HepG2 (cell line): ENCODE measurements around the gene GUK1. TPM values are rescaled to one million over a fixed set of nuclear protein-coding genes. Genes with fewer than 3 reads are reported as not detected.

Source experiments
- DDIT3 ChIP-seq: sonication (generic); formaldehyde crosslinking; IDR thresholded peaks from 2 replicates; pipeline ENCODE4 v1.4.0; 2020; ENCODE audit warnings: mild to moderate bottlenecking, missing genetic modification reagents
- EEA1 ChIP-seq: sonication (generic); formaldehyde crosslinking; IDR thresholded peaks from 2 replicates; pipeline ENCODE4 v1.5.1; 2020; ENCODE audit warnings: mild to moderate bottlenecking, missing genetic modification reagents, borderline replicate concordance
- FOXP4 ChIP-seq: sonication (generic); formaldehyde crosslinking; IDR thresholded peaks from 2 replicates; pipeline ENCODE4 v1.4.0; 2020; ENCODE audit warnings: missing genetic modification reagents
- GTF3A ChIP-seq: sonication (generic); formaldehyde crosslinking; conservative IDR thresholded peaks from 2 replicates; pipeline ENCODE4 v1.4.0; 2020; ENCODE audit warnings: mild to moderate bottlenecking, missing genetic modification reagents
- HOXA9 ChIP-seq: sonication (generic); formaldehyde crosslinking; IDR thresholded peaks from 2 replicates; pipeline ENCODE4 v1.8.1; 2022; ENCODE audit warnings: missing genetic modification reagents, mild to moderate bottlenecking, moderate library complexity, borderline replicate concordance
- KLF9 ChIP-seq: IDR thresholded peaks from 2 replicates; pipeline ENCODE4 v1.6.1; 2016; ENCODE audit warnings: low read depth
- MAFF ChIP-seq: IDR thresholded peaks from 2 replicates; pipeline ENCODE4 v1.6.1; 2011; ENCODE audit warnings: low read depth, low read length, improper control_type of control experiment
- MLXIP ChIP-seq: sonication (generic); formaldehyde crosslinking; IDR thresholded peaks from 2 replicates; pipeline ENCODE4 v1.9.0; 2021; ENCODE audit warnings: missing genetic modification reagents, borderline replicate concordance
- NPAS2 ChIP-seq: sonication (generic); formaldehyde crosslinking; IDR thresholded peaks from 2 replicates; pipeline ENCODE4 v1.8.0; 2022; ENCODE audit warnings: mild to moderate bottlenecking, missing genetic modification reagents, borderline replicate concordance
- PHF5A ChIP-seq: IDR thresholded peaks from one replicate; pipeline ENCODE4 v1.6.1; 2018; ENCODE audit warnings: low read depth, missing genetic modification reagents; ENCODE audit not compliant: unreplicated experiment
- RXRB ChIP-seq: IDR thresholded peaks from 2 replicates; pipeline ENCODE4 v1.6.1; 2016; ENCODE audit warnings: borderline replicate concordance, missing genetic modification reagents, missing compliant biosample characterization
- SRSF4 ChIP-seq: fragments of 200-400 bp; formaldehyde crosslinking; IDR thresholded peaks from one replicate; pipeline ENCODE4 v1.6.1; 2018; ENCODE audit warnings: mild to moderate bottlenecking, low read depth, low read length, moderate library complexity; ENCODE audit not compliant: poor library complexity, severe bottlenecking
- YEATS4 ChIP-seq: sonication (generic); formaldehyde crosslinking; IDR thresholded peaks from 2 replicates; pipeline ENCODE4 v1.4.0; 2020; ENCODE audit warnings: missing genetic modification reagents, borderline replicate concordance
- ZNF225 ChIP-seq: sonication (generic); formaldehyde crosslinking; IDR thresholded peaks from 2 replicates; pipeline ENCODE4 v1.4.0; 2020; ENCODE audit warnings: mild to moderate bottlenecking, missing genetic modification reagents
- ZNF337 ChIP-seq: sonication (generic); formaldehyde crosslinking; IDR thresholded peaks from 2 replicates; pipeline ENCODE4 v1.5.1; 2020; ENCODE audit warnings: missing genetic modification reagents, low read depth, mild to moderate bottlenecking, borderline replicate concordance
- ZNF496 ChIP-seq: sonication (generic); formaldehyde crosslinking; IDR thresholded peaks from 2 replicates; pipeline ENCODE4 v1.8.1; 2023; ENCODE audit warnings: mild to moderate bottlenecking, moderate library complexity, missing genetic modification reagents; ENCODE audit not compliant: insufficient replicate concordance
- ZNF672 ChIP-seq: sonication (generic); formaldehyde crosslinking; IDR thresholded peaks from 2 replicates; pipeline ENCODE4 v1.8.1; 2022; ENCODE audit warnings: missing genetic modification reagents
- ZNF770 ChIP-seq: sonication (generic); formaldehyde crosslinking; IDR thresholded peaks from 2 replicates; pipeline ENCODE4 v1.5.0; 2020; ENCODE audit warnings: mild to moderate bottlenecking, missing genetic modification reagents
- ZNF776 ChIP-seq: sonication (generic); formaldehyde crosslinking; IDR thresholded peaks from 2 replicates; pipeline ENCODE4 v1.4.0; 2020; ENCODE audit warnings: mild to moderate bottlenecking, missing genetic modification reagents
- ZNF782 ChIP-seq: sonication (generic); formaldehyde crosslinking; IDR thresholded peaks from 2 replicates; pipeline ENCODE4 v1.4.0; 2020; ENCODE audit warnings: missing genetic modification reagents, mild to moderate bottlenecking, borderline replicate concordance
- ZNF790 ChIP-seq: sonication (generic); formaldehyde crosslinking; IDR thresholded peaks from 2 replicates; pipeline ENCODE4 v1.8.0; 2022; ENCODE audit warnings: missing genetic modification reagents, mild to moderate bottlenecking, borderline replicate concordance
- polyA plus RNA-seq, 8 experiments: library from polyadenylated mRNA; depleted of rRNA in 3 of 8; stranded (reverse) in 7 of 8; unstranded in 1 of 8; fragments of >200 nt; fragmentation: Illumina TruSeq in 4 of 8; extraction: Trizol in 4 of 8; gene quantifications; 2 replicates each; pipeline versions ENCODE4 v1.2.1 to v1.2.3, GENCODE V29; 2011 to 2016; ENCODE audit warnings: low read depth in 4 of 8, missing spikeins in 1 of 8, mixed read lengths in 1 of 8; ENCODE audit not compliant: insufficient read depth in 1 of 8
- total RNA-seq, 5 experiments: library from RNA; depleted of rRNA; stranded (reverse); fragments of >200 nt; fragmentation: Illumina TruSeq; extraction: Trizol; gene quantifications; 2 replicates each; pipeline ENCODE4 v1.2.3, GENCODE V29; 2016; ENCODE audit warnings: low read depth in 1 of 5

The GUK1 gene
- total and polyA plus RNA-seq, 2 of the 13 experiments (the other 11 are each of a cell fraction or from before 2014, with no cell fraction given) = 116 to 154 TPM

GRCh38 chr1:228102791-228103620, 37.1 kb upstream of the GUK1 start, which contains the start of gene C1orf35 (continued):
- TF ChIP-seq FOXP4 (CRISPR knock-in tag) (no peak), YEATS4 (peak; percentile 90), KLF9 (CRISPR knock-in tag) (no peak), ZNF337 (CRISPR knock-in tag) (no peak), MLXIP (CRISPR knock-in tag) (no peak), ZNF672 (CRISPR knock-in tag) (no peak), ZNF782 (CRISPR knock-in tag) (peak; percentile 88; the same call in 1 of the 2 replicates), ZNF496 (CRISPR knock-in tag) (no peak), ZNF225 (CRISPR knock-in tag) (no peak; the same call in none of the 2 replicates), ZNF790 (CRISPR knock-in tag) (no peak), HOXA9 (no peak), RXRB (CRISPR knock-in tag) (peak; percentile 49; the same call in 1 of the 2 replicates), DDIT3 (CRISPR knock-in tag) (no peak), PHF5A (peak; percentile 76), MAFF (no peak), ZNF776 (no peak; the same call in 1 of the 2 replicates), NPAS2 (CRISPR knock-in tag) (no peak), ZNF770 (CRISPR knock-in tag) (peak; percentile 25; the same call in 1 of the 2 replicates), SRSF4 (no peak), GTF3A (CRISPR knock-in tag) (no peak), EEA1 (CRISPR knock-in tag) (no peak; the same call in 1 of the 2 replicates)
